WERI-Rb-1 (cell line): ENCODE results near the gene TTC28.

Source experiments
- DNase-seq: peaks from one replicate; pipeline ENCODE4 v3.0.0-alpha.2; 2020
- H3K27ac ChIP-seq: fragments of 250-450 bp; sonication (Bioruptor Pico); 2 replicates; pipeline ENCODE4 v1.5.1; 2020; ENCODE audit warnings: mild to moderate bottlenecking, moderate library complexity
- H3K27me3 ChIP-seq: fragments of 250-450 bp; sonication (Bioruptor Pico); 2 replicates; pipeline ENCODE4 v1.5.1; 2021; ENCODE audit warnings: mild to moderate bottlenecking, low read depth, moderate library complexity; ENCODE audit not compliant: insufficient read depth, severe bottlenecking
- H3K36me3 ChIP-seq: fragments of 250-450 bp; sonication (Bioruptor Pico); 2 replicates; pipeline ENCODE4 v1.5.1; 2020; ENCODE audit warnings: mild to moderate bottlenecking, moderate library complexity
- H3K4me3 ChIP-seq: 2 replicates; pipeline ENCODE4 v1.5.1; 2011; ENCODE audit warnings: low read depth, mild to moderate bottlenecking, control low read depth, low read length
- H3K9me3 ChIP-seq: fragments of 250-450 bp; sonication (Bioruptor Pico); 2 replicates; pipeline ENCODE4 v1.5.1; 2021; ENCODE audit warnings: mild to moderate bottlenecking, moderate library complexity; ENCODE audit not compliant: severe bottlenecking
- CTCF ChIP-seq: IDR thresholded peaks from 2 replicates; pipeline ENCODE4 v1.5.1; 2011; ENCODE audit warnings: low read depth, mild to moderate bottlenecking, control low read depth, inconsistent platforms, low read length

The TTC28 gene

GRCh38 chr22:28016781-28017557 is 662.7 kb downstream of the TTC28 start:
- Histone ChIP-seq H3K27me3 (no peaks in the 10 kb centered on the region), H3K4me3 (no peak overlapping the region), H3K9me3 (no peaks in the 10 kb centered on the region), H3K27ac (no peak overlapping the region), H3K36me3 (peaks cover under 1% of the 10 kb centered on the region; the same call in 1 of the 2 replicates)
- no peak for DNase-seq
- no peak for TF ChIP-seq CTCF

GRCh38 chr22:28015676-28016601 is 663.7 kb downstream of the TTC28 start:
- Histone ChIP-seq H3K36me3 (peaks cover 3% of the 10 kb centered on the region; the same call in 1 of the 2 replicates), H3K9me3 (no peaks in the 10 kb centered on the region), H3K27ac (no peak overlapping the region), H3K4me3 (no peak overlapping the region), H3K27me3 (no peaks in the 10 kb centered on the region)
- TF ChIP-seq CTCF: no peak
- DNase-seq: no peak

DNA sequence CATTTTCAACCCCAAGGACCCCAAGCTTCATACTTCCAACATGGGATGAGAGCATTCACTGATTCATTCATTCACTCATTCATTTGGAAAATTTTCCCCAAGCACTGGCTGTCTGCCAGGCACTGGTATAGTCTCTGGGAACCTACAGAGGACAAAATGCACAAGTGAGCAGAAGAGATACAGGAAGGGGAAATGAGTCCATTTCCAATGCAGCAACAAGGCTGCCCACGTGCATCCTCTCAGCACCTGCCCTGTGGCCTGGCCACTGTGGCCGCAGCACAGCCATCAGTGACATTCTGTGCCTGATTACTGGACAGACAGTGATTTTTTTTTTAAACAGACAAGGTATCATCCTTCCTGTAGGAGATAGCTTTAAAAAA is 664.6 kb downstream of the TTC28 start:
- no peak overlapping the region for H3K27ac ChIP-seq
- DNase-seq: no peak
- no peaks in the 10 kb centered on the region for H3K9me3 ChIP-seq
- H3K36me3 ChIP-seq: peaks cover 3% of the 10 kb centered on the region
- H3K27me3 ChIP-seq: no peaks in the 10 kb centered on the region
- no peak overlapping the region for H3K4me3 ChIP-seq
- no peak for TF ChIP-seq CTCF

GRCh38 chr22:28014211-28015045 is 665.2 kb downstream of the TTC28 start:
- Histone ChIP-seq H3K9me3 (no peaks in the 10 kb centered on the region), H3K4me3 (no peak overlapping the region), H3K27ac (no peak overlapping the region), H3K36me3 (peaks cover 3% of the 10 kb centered on the region), H3K27me3 (no peaks in the 10 kb centered on the region)
- DNase-seq: no peak
- TF ChIP-seq CTCF: no peak

- Histone ChIP-seq H3K9me3 (no peaks in the 10 kb centered on the region), H3K4me3 (no peak overlapping the region), H3K27ac (no peak overlapping the region), H3K27me3 (no peaks in the 10 kb centered on the region), H3K36me3 (peaks cover 7% of the 10 kb centered on the region)
- no peak for DNase-seq
- TF ChIP-seq CTCF: no peak
These were observed 666.0 kb downstream of the TTC28 start for GRCh38 chr22:28013611-28014010.
